OCI-M1 (cell line): ENCODE results near the gene SMCO4.

Experiments
- DNase-seq: peaks from one replicate; lab custom pipeline; 2025; lab: John Stamatoyannopoulos, UW

The SMCO4 gene

DNA sequence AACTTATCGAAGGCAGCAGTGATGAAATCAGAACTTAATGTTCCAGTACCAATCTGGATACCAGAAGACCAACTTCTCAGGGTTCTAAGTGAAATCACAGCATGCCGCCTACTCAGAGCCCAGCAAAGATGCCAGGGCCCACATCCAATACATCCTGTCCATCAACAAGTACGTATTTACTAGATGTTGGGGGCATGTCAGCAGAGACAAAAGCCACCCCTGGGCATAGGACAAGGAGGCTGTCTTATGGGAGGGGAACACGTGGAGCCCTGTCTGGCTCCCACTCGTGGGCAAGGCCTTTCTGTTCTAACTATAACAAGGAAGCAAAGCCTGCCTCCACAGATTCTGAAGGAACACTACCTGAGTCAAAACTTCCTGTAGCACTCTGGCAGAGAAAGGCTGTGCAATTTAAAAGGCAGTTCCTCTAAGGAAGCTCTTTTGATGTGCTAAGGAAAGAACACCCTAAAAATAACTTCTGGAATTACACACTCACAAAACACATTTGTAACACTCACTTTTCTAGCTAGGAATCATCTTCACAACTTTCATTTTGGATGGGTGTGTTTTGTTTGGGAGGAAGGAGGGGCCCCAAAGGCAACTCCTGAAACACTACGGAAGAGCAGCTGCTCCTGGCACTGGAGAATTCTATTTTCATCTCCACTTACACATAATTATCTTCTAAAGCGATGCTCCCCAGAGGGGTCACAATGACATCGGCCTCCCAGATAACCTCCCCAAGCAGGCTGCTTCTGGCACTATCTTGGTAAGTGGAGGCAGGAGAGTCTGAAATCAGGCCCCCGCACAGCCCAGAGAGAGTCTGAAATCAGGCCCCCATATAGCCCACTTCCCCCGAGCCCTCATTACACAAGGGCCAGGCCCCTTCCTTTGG, 14.2 kb downstream of the SMCO4 start:
- no peak for DNase-seq

DNA sequence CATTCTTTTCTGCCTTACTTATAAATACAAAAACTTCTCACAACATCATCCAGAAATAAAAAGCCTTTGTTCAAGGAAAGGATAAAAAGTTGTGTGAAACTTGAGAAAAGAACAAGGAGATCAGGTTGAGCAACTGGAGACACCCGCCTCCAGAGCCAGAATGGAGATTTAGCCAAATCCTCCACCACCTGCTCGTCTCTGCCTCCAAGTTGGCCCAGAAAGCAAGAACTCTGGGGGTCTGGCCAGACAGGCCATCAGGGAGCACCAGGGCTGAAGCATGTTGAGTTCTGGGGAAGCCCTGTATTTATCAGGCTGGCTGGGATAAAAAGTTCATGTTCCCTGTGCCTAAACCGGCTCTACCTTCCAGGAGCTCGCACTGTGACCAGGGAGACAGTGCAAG, 14.9 kb downstream of the SMCO4 start:
- no peak for DNase-seq

DNA sequence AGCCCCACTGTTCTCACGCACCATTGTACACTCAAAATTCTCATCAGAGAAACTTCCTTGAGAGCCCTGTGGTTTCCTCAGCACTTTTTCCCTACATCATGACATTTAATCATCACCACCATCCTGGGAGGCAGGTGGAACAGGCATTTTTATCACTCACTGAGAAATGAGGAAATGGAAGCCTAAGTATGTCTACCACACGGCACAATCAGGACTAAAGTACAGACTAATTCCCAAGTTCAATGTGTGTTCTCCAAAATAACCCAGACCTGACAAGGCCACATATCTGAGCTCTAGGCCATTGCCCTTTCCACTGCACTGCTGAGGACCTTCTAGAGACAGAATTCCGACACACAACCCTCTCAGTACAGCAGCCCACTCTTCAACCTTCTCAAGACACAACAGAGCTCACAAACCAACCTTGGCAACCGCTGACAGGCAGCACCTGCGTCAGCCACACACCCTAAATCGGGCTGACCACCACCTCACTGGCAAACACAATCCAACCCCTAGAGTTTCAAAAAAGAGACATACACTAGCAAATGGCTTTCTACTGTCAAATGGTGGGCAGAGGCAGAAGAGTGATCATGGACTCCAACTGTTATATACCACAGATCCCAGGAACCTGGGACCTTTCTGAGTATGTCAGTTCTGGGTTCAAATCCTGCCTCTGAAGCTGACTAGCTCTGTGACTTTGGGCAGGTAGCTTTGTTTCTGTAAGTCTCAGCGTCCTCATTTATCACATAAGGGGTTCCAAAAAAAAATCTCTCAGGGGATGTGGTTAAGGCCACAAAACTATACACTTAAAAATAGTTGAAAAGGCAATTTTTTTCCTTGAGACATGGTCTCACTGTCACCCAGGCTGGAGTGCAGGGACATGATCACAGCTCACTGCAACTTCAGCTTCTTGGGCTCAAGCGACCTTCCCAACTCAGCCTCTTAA, 16.3 kb downstream of the SMCO4 start:
- DNase-seq = no peak

DNA sequence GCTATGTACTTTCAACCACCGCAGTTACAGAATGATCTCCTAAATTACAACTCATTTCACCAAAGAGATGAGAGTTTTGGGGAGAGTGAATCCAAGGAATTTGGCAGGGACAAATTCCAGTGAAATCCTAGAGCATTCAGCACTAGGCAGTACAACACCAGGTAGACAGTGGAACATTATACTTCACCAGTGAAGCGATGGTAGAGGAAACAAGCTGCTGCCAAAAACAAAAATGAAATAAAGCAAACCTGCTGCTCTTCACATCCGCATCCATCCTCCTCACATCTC, 16.9 kb downstream of the SMCO4 start:
- DNase-seq = no peak

DNA sequence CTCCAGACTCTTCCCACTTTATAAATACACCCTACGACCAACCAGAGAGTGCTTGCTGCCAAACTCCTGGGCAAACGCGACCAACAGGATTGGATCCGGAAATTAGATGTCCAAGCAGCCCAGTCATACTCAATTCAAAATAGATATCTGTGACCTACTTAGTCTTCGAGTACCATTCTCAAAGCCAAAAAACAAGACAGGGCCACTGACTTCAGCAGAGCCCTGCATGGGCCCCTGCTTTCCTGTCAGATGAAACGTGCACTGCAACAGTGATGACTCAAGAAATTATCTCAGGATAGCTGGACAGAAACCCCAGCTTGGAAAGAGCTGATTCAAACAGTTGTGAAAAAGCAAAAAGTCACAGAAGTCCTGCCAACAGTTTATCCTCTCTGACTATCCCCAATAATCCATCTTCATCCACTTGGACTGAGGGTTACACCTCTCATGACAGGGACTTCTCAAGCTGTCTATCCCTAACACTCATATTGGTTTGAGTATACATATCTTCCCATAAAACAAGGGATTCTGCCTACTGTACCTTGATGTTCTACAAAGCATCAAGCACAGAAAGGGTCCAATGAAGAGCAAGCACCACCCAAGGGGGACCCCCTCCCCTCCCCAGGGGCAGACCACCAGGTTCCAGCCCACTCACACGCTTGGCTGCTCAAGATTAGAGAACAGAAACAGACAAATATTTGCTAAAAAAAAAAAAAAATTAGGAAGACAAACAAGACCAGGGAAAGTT, 17.4 kb downstream of the SMCO4 start:
- DNase-seq = peak; percentile 31

DNA sequence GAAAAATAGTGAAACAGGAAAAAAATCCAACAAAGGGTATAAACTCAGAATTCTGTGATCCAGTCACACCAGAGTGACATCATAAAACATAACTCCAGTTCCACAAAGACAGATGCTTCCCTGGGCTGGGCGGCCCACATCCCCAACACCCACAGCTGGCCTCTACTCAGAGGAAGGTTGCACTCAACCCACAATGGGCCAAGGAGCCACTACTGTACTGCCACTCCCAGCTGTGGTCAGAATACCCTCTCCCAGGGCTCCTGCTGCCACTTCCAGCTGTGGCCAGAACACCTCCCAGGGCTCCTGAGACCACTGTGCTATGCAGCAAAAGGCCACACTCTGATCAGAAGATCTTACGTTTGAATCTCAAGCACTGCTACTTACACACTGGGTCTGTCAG, 18.3 kb downstream of the SMCO4 start:
- DNase-seq = no peak

DNA sequence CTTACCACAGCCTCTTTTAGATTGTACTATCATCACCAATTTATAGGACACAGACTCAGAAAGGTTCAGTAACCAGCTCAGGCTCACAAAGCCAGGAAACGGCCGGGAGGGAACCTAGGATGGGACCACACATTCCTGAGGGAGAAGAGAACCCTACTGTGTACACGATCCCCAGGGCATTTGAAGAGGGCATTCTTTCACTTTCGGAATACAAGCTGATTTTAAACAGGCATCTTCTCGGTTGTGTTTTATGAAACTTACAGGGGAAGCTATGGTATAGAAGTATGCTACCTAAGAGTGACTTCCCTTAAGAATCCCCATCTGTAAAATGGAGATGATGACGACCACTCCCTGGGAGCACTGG, 19.0 kb downstream of the SMCO4 start:
- no peak for DNase-seq

DNA sequence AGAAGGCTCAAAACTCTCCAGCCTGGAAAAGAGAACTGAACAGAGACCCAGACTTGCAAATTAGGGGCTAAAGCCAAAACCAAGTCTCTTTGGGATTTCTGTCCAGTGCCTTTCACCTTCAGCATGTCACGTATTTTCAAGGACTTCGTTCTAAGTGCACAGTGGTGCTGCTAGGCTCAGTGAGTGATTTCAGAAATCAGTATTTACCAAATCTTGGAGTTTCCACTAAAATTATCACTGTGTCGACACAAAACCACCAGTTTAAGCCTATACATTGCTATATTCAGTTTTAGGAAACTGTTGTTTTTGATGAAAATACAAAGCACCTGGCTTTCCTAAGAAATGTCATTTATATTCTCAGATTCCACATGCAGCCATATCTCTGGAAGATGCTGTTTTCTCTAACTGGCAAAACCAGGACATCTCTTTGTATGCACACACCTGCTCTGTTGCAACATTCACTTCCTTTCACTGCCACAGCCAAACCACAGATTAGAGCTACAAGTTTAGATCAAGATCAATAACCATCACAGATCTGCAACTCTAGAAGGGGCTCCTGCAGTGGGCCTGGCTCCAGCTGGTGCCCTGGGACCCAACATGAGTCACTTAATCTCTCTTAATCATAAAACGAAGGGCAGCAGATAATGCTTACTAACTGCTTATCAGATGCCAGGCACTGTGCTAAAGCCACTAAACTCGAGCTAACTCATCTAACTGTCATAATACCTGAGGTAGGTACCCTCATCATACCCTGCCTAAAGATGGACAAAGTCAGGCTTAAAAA, 22.3 kb downstream of the SMCO4 start:
- DNase-seq = no peak

DNA sequence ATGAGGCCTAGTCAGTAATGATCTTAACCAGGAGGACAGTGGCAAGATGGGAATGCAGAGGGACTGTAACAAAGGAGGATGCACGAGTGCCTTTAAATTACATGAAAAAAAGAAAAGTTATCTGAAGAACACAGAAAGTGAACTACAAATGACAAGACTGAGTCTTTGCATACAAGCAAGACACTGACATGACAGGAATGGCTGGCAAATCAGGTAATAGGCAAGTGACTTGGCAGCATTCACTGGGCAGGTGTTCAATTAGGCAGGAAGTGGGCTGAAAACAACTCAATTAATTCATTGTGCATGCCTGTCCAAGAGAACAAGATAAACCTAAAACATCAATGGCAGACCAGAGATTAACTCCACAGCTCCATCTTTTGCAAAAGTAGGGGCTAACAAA, 24.0 kb downstream of the SMCO4 start:
- DNase-seq = no peak

DNA sequence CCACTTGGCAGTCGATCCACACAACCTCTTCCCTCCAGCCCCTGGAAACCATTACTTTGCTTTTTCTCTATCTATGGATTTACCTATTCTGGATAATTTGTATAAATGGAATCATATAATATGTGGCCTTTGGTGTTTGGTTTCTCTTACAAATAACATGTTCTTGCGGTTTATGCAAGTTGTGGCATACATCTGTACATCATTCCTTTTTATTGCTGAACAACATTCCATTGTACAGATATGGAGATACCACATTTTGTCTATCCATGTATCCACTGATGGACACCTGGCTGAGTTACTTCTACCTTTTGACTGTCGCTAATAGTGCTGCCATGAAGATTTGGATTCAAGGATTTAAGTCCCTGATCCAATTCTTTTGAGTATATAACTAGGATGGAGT, 25.1 kb downstream of the SMCO4 start:
- no peak for DNase-seq

DNA sequence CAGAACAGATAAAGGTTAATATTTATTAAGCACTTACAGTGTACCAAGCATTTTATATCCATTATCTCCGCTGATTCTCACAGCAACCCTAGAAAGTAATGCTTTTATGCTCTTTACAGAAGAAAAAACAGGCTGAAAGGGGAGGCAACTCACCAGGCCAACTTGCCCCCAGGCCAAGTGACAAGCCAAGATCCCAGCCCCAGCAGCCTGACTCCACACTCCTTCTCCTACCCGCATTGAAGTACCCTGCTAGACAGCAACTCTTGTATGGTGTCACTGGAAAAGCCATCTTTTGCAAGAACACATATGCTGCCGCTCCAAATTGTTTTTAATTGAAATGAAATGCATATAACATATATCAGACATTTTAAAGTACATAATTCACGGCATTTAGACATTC, 25.6 kb downstream of the SMCO4 start:
- DNase-seq = no peak

DNA sequence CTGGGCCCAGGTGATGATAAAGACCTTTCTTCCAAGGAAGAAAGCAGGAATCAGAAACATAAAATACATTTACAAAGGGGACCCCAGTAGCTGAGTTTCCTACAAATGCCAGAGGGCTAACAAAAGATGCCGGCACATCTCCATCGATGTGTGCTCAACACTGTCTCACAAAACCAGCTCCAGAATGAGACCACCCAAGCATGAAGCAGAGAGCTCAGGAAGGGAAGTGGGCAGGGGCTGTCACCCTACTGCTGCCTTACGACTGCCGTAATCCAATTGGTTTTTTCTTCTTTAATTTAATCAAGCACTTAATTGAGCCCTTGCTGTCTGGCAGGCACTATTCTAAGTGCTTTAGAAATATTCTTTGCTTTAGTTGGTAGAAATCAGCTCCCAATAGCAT, 26.1 kb downstream of the SMCO4 start:
- DNase-seq = no peak

DNA sequence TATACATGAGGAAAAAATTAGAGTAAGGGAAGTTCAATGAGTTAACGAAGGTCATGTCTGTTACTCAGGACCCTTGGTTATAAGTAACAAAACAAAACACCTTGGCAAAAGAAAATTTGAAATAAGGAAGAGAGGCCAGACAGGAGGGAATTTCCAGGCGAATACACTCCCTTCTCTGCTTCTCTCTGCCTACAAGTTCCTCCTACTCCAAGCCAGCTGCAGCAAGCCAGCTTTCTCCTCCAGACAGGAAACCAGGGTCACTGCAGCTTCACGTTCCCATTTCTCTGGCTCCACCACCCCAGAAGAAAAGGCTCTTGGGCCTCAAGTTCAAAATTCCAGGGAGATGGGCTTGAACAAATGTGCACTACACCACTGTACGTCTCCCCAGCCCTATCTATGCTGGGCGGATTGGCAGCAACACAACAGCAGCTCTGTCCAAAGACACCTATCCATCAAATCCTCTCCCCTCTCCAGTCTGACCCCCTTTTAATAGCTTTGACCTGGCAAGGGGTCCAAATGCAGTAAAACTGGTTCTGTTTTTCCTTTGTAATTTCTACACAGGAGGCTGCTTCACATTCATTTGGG, 27.7 kb downstream of the SMCO4 start:
- no peak for DNase-seq

DNA sequence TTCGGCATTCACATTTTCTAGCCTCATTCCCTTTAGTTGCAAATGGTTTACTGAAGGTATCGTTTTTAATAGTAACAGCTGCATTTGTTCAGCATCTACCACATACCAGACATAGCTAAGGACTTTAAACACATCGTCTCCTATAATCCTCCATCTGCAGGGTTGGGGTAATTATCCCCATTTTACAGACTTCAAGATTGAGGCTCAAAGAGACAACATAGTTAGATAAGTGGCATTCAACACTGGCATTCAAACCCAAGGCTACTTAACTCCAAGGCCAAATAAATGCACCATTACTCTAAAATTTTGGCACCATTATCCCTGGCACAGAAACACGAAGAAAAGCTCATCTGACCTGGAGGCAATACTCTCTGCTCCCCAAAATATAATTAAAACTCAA, 28.5 kb downstream of the SMCO4 start:
- DNase-seq = no peak

DNA sequence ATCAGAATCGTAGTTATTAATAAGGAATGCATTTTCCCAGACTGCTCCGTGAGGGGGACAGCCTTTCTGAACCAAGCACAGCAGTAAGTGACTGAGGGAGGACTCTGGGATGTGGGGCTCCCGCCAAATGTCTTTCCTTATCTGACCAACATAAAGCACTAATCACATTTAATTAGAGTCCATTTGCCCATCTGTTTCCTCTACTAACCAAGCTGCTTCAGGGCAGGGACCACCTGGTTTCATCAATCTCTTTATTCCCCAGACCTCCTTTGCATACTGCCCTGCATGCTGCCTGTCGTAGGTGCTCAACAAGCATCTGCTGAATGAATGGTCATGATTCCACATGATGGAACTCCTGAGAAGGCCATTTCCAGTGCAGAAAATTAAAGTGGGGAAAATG, 29.4 kb downstream of the SMCO4 start:
- DNase-seq = no peak

DNA sequence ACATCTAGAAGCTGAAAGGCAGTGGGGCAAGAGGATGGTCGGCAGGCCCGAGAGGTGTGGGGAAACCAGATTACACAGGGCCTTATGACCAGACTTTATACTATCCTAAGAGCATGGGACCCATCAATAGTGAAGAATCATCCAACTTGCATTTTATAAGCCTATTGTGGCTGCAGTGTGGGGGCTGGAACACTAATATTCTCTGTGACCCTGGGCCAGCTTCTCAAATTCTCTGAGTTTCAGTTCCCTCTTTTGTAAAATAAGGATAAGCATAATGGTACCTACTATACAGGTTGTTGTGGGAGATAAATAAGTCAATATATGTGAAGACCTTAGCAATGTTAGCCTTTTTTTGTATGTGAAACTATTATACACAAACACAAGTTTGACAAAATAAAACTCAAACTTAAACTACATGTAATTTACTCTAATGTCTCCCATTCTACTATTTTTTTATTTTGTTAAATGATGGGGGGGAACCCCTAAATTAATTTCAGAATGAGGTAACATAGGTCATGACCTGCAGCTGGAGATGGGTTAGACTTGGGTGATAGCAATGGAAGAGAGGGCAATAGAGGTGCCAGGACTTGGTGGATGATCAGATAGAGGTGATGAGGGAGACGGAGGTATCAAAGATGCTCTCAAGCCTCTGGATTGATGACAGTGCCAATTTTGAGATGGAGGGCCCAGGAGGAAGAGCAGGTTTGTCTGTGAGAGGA, 30.1 kb downstream of the SMCO4 start:
- no peak for DNase-seq

DNA sequence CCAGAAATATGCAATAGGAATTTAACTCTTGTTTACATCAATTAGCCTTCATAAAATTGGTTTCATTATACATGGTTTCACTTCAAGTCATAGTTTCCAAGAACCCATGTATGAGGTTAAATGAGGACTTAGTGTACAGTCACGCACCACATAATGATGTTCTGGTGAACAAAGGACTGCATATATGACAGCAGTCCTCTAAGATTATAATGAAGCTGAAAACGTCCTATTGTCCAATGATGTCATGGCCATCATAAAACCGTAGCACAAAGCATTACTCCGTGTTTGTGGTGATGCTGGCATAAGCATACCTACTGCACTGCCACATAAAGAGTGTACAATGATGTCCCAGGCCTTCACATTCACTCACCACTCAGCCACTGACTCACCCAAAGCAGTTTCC, 31.1 kb downstream of the SMCO4 start:
- DNase-seq = no peak

DNA sequence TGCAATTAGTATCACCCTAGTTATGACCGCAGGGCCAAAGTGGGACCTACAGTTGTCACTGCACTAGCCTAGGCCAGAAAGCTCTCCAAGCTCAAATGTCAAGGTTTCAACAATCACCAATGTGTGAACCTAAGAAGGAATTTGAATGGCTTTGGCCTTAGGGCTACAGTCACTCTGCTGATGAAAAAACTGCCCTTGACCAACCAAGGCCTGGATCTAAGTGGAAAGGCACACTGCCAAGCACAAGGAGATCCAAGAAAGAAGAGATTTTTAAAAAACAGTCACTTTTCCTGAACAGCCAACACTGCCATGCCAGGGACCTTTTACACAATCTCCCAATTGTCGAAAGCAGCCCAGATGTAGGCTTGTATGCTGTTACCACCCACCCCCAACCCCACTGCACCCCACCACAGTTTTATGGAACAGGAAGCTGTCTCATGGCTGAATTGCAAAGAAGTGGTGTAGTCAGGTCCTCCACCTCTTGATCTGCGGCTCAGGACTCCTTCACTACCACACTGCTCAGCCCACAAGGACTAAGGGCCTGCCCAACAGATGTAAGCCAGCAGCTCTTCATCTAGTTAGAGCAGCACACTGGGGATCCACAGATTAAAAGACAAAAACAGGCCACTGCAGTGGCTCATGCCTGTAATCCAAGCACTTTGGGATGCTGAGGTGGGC, 32.9 kb downstream of the SMCO4 start:
- no peak for DNase-seq

DNA sequence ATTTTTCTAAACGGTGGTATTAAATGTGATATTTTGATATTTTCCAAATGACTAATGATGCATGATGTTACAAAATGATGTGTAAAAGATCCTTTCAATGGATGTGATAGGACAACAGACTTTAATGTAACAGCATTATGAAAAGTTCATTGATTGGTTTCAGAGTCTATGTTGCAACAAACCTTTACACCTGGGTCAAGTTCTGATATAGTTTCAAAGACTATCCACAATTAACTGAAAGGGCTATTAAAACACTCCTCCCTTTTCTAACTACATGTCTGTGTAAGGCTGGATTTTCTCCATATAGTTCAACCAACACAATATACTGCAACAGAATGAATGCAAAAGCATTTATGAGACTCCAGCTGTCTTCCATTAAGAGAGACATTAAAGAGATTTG, 35.7 kb downstream of the SMCO4 start:
- DNase-seq = no peak

DNA sequence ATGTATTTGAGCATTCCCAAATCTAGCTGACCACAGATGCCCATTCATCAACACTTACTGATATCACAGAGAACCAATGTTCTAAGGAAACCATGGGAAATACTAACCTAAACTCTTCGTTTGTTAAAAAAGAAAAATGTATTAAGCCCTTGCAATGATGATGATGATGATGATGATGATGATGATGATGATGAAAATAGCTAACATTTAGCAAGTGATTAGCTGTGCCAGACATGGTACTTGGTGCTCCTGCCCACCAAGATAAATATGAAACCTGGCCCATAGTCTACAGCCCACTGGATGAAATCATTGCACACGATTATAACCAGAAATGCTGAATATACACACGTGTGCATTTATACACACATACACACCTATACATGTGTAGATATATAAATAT, 37.5 kb downstream of the SMCO4 start:
- no peak for DNase-seq
